Body of pancreas (tissue), 4 donors: ENCODE data around the gene IRF7. TPM values are rescaled to one million over a fixed set of nuclear protein-coding genes. Genes with fewer than 3 reads are reported as not detected.

ENCODE experiments used
- ATAC-seq: fragments of 150-250 bp; one replicate; pipeline ENCODE4 v1.9.1; 2016
- DNase-seq, 4 donors: peaks; one replicate each; pipeline ENCODE4 v3.0.0-alpha.2; 2019
- H3K27ac ChIP-seq, 4 donors: fragments of 200-600 bp; sonication (generic); 1 replicate in 3 of 4; 2 replicates in 1 of 4; pipeline versions ENCODE4 v1.5.1 to v1.6.1; 2016 to 2019; ENCODE audit warnings: mild to moderate bottlenecking in 1 of 4, mixed read lengths in 1 of 4, moderate library complexity in 1 of 4
- H3K27me3 ChIP-seq, 2 donors: fragments of 200-600 bp; sonication (generic); one replicate each; pipeline ENCODE4 v1.6.0; 2016; ENCODE audit warnings: mild to moderate bottlenecking in 1 of 2
- H3K36me3 ChIP-seq, 2 donors: fragments of 200-600 bp; sonication (generic); replicated peaks in 1 of 2; 2 replicates each; pipeline ENCODE4 v1.5.1; 2016; ENCODE audit warnings: low read depth in 2 of 2; ENCODE audit not compliant: insufficient read depth in 1 of 2
- H3K4me1 ChIP-seq: fragments of 200-600 bp; sonication (generic); one replicate; pipeline ENCODE4 v1.6.0; 2016
- H3K4me3 ChIP-seq, 2 donors: fragments of 200-600 bp; sonication (generic); 1 replicate in 1 of 2; 2 replicates in 1 of 2; pipeline ENCODE4 v1.5.1; 2016 to 2019
- H3K9me3 ChIP-seq, 3 donors: fragments of 200-600 bp; sonication (generic); 1 replicate in 2 of 3; 2 replicates in 1 of 3; pipeline ENCODE4 v1.5.1; 2016
- POLR2A ChIP-seq, 3 donors: fragments of 450-650 bp; IDR thresholded peaks; one replicate each; pipeline ENCODE4 v1.6.1; 2016; ENCODE audit warnings: antibody characterized with exemption in 3 of 3, mild to moderate bottlenecking in 2 of 3
- WGBS, 2 donors: methylation state at CpG; one replicate each; pipeline ENCODE4 v1.1.5; 2017; 5-methylcytosine and 5-hydroxymethylcytosine counted together
- intact Hi-C: fragments of 100-400 bp; cut with DNase I; formaldehyde crosslinking; loops from one replicate; pipeline ENCODE4 v1.15.1; 2023
- total RNA-seq, 2 donors: library from RNA; depleted of rRNA; stranded (reverse); fragments of >200 nt; gene quantifications; one replicate each; pipeline ENCODE4 v1.1.0, GENCODE V29; 2016
- TF ChIP-seq, protein P1 (sequence below), 7 experiments: fragments of 450-650 bp in 4 of 7; fragments of 200-600 bp in 3 of 7; sonication (generic) in 3 of 7; IDR thresholded peaks; one replicate each; pipeline ENCODE4 v1.5.1; 2016 to 2019; ENCODE audit warnings: antibody characterized with exemption in 7 of 7

Gene IRF7
- total RNA-seq, 2 donors from 2014 or later: 10.4 to 10.9 TPM

DNA sequence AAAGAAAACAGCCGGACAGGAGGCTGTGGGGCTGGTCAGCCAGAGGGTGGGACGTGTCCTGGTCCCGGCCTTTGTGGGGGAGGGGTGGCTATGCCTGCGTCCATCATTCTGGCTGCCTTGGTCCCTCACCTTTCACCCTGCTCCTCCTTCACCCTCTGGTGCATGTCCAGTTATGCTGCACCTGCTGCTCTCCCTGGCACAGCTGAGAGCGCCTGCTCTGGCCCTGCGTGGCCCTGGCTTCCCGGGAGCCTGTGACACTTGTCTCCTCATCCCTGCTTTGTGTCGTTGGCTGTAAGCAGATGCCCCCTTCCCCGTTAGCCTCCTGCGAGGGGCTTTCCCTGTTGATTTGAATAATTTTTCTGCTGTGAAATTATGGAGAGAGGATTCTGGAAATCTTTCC is 22.8 kb downstream of the IRF7 start:
- Histone ChIP-seq H3K9me3 (no peaks in the 10 kb centered on the region), H3K27ac (no peak overlapping the region), H3K27me3 (no peaks in the 10 kb centered on the region), H3K4me3 (no peak overlapping the region), H3K36me3 (peaks cover 18 to 38% of the 10 kb centered on the region in 2 donors), H3K4me1 (no peaks in the 10 kb centered on the region)
- 87 to 88% methylated on average over 10 of the region's 10 CpGs for WGBS, 2 donors
- ATAC-seq (no peak), DNase-seq (no peak)
- intact Hi-C loops: no loop called here
- no peak for TF ChIP-seq POLR2A (IDR thresholded peaks at IDR 0.05)
- TF ChIP-seq, protein P1, sequence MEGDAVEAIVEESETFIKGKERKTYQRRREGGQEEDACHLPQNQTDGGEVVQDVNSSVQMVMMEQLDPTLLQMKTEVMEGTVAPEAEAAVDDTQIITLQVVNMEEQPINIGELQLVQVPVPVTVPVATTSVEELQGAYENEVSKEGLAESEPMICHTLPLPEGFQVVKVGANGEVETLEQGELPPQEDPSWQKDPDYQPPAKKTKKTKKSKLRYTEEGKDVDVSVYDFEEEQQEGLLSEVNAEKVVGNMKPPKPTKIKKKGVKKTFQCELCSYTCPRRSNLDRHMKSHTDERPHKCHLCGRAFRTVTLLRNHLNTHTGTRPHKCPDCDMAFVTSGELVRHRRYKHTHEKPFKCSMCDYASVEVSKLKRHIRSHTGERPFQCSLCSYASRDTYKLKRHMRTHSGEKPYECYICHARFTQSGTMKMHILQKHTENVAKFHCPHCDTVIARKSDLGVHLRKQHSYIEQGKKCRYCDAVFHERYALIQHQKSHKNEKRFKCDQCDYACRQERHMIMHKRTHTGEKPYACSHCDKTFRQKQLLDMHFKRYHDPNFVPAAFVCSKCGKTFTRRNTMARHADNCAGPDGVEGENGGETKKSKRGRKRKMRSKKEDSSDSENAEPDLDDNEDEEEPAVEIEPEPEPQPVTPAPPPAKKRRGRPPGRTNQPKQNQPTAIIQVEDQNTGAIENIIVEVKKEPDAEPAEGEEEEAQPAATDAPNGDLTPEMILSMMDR (IDR thresholded peaks at IDR 0.05): no peak

DNA sequence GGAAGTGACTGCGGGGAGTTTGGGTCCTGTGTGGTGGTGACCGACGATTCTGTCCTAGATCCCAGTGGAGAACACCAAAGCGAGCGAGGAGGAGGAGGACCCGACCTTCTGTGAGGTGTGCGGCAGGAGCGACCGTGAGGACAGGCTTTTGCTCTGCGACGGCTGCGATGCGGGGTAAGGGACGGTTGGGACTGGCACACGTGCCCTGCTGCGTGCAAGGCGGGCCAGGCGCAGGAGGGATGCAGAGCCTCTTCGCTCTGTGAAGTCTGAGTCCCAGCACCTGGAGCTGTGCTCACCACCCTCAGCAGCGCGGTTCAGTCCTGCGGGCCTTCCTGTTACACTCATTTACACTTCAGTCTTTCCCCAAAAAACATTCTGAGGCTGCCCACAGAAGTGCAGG is 23.2 kb downstream of the IRF7 start:
- DNase-seq (no peak), ATAC-seq (no peak)
- Histone ChIP-seq H3K27me3 (no peaks in the 10 kb centered on the region), H3K4me3 (no peak overlapping the region), H3K36me3 (peaks cover 18 to 38% of the 10 kb centered on the region in 2 donors), H3K27ac (no peak overlapping the region), H3K9me3 (no peaks in the 10 kb centered on the region), H3K4me1 (no peaks in the 10 kb centered on the region)
- intact Hi-C loops: no loop called here
- 92 to 97% methylated on average over 22 of the region's 22 CpGs for WGBS, 2 donors
- no peak for TF ChIP-seq POLR2A (IDR thresholded peaks at IDR 0.05)
- TF ChIP-seq, protein P1 (IDR thresholded peaks at IDR 0.05): no peak

DNA sequence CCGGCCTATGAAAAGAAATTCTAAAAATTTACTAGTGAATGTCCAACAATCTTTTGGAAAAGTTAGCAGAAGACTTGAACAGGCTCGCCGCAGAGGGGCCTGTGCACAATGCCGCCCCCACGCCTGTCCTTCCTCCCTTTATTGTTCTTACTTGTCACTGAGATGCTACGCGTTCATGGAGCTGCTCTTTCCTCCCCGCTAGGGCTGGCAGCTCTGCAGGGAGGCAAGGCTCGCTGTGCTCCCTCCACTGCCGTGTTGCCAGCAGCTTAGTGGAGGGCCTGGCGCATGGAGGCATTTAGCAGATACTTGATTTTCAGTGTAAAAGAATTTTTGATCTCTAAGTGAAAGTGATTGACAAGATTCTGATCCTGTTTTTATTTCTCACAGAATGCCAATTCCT is 24.8 kb downstream of the IRF7 start:
- DNase-seq (no peak), ATAC-seq (no peak)
- H3K4me3 ChIP-seq: no peak overlapping the region
- H3K9me3 ChIP-seq: no peaks in the 10 kb centered on the region
- H3K36me3 ChIP-seq: peaks cover 18 to 43% of the 10 kb centered on the region in 2 donors
- TF ChIP-seq, protein P1 (IDR thresholded peaks at IDR 0.05): no peak
- no peak for TF ChIP-seq POLR2A (IDR thresholded peaks at IDR 0.05)
- H3K27me3 ChIP-seq: no peaks in the 10 kb centered on the region
- intact Hi-C loops: no loop called here
- no peak overlapping the region for H3K27ac ChIP-seq
- WGBS, 2 donors: 79 to 86% methylated on average over 11 of the region's 11 CpGs
- H3K4me1 ChIP-seq: no peaks in the 10 kb centered on the region

DNA sequence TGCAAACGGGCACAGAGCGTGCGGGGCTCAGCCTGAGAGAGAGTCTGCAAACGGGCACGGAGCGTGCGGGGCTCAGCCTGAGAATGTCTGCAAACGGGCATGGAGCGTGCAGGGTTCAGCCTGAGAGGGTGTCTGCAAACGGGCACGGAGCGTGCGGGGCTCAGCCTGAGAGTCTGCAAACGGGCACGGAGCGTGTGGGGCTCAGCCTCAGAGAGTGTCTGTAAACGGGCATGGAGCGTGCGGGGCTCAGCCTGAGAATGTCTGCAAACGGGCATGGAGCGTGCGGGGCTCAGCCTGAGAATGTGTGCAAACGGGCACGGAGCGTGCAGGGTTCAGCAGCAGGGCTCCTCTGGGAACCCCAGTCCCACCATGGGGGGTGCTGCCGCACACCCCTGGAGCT is 26.0 kb downstream of the IRF7 start:
- H3K4me1 ChIP-seq: no peaks in the 10 kb centered on the region
- no peak for DNase-seq
- TF ChIP-seq, protein P1 (IDR thresholded peaks at IDR 0.05): no peak
- no peak for TF ChIP-seq POLR2A (IDR thresholded peaks at IDR 0.05)
- no peak for ATAC-seq
- H3K9me3 ChIP-seq: no peaks in the 10 kb centered on the region
- H3K27me3 ChIP-seq: no peaks in the 10 kb centered on the region
- H3K27ac ChIP-seq: no peak overlapping the region
- peaks cover 18 to 40% of the 10 kb centered on the region in 2 donors for H3K36me3 ChIP-seq
- intact Hi-C loops: no loop called here
- 93 to 96% methylated on average over 25 to 26 of the region's 26 CpGs for WGBS, 2 donors
- no peak overlapping the region for H3K4me3 ChIP-seq

DNA sequence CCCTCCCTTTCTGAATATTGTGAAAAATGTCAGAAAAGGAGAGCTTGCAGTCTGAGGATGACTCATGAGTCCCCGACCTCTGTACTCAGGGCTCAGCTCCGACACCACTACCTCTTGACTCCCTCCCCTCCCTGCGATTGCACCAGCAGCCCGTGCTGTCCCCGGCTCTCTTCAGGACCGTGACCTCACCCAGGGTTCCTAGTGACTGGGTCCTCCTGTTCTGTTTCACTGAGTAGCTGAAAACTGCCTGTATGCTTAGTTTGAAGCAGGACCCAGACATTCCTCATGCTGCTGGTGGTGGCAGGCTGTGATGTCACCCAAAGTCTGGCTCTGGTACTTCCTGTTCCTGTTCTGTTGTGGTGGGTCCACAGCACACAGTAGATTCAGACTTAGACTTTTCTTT is 27.8 kb downstream of the IRF7 start:
- H3K36me3 ChIP-seq: peaks cover 6 to 33% of the 10 kb centered on the region in 2 donors
- intact Hi-C loops: no loop called here
- DNase-seq (peak in 1 of 4 donors; percentile 76), ATAC-seq (peak; percentile 44)
- no peaks in the 10 kb centered on the region for H3K4me1 ChIP-seq
- 74 to 81% methylated on average over 6 of the region's 6 CpGs for WGBS, 2 donors
- TF ChIP-seq, protein P1 (IDR thresholded peaks at IDR 0.05): no peak
- TF ChIP-seq POLR2A (IDR thresholded peaks at IDR 0.05): no peak
- peak overlapping the region in 1 of 4 donors; percentile 43 for H3K27ac ChIP-seq
- no peak overlapping the region for H3K4me3 ChIP-seq
- H3K27me3 ChIP-seq: no peaks in the 10 kb centered on the region
- H3K9me3 ChIP-seq: no peaks in the 10 kb centered on the region
